ENCODE data around the gene ZNF829. TPM values are rescaled to one million over a fixed set of nuclear protein-coding genes. Genes with fewer than 3 reads are reported as not detected.

The ZNF829 gene
- 1.5 and 1.9 TPM in 2 replicates for total RNA-seq

GRCh38 chr19:36915992-36916830 lies at the start of gene ZNF829, which contains the start of gene ZNF568:
ZNF829 (minus strand) TSS chr19:36916291; CDS start chr19:36915167, 1,124 bp downstream.
ZNF568 (plus strand) TSS chr19:36916332; CDS start chr19:36922771, 6,439 bp downstream.
- peak; percentile 64 for DNase-seq (ENCODE audit: extremely low read depth, low read depth, low spot score)

DNA sequence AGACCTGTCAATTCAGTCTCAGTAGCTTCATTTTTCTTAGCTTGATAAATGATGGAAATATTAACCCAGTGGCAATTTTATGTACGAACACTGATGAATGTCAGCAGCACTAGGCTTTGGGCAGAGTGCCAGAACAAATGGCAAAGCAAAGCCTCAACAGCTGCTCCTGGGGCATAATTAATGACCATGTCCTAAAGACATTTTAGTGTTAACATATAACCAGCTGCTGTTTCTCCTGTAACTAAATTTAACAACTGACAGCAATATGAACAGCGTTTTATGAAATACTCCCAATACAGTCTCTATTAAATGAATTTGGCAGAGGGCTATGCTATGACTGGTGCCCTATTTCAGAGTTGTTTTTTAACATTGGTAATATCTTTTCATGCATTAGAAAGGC lies 47.2 kb upstream of the ZNF829 start:
- DNase-seq (ENCODE audit: extremely low read depth, low read depth, low spot score), result no peak

DNA sequence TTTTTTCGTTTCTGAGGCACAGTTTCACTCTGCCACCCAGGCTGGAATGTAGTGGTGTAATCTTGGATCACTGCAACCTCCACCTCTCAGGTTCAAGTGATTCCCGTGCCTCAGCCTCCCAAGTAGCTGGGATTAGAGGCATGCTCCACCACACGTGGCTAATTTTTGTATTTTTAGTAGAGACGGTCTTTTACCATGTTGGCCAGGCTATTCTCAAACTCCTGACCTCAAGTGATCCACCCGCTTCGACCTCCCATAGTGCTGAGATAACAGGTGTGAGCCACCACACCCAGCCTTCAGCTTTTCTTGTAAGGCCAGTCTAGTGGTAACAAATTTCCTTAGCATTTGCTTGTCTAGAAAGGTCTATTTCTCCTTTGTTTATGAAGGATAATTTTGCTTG lies 46.3 kb upstream of the ZNF829 start:
- DNase-seq (ENCODE audit: extremely low read depth, low read depth, low spot score), result no peak

DNA sequence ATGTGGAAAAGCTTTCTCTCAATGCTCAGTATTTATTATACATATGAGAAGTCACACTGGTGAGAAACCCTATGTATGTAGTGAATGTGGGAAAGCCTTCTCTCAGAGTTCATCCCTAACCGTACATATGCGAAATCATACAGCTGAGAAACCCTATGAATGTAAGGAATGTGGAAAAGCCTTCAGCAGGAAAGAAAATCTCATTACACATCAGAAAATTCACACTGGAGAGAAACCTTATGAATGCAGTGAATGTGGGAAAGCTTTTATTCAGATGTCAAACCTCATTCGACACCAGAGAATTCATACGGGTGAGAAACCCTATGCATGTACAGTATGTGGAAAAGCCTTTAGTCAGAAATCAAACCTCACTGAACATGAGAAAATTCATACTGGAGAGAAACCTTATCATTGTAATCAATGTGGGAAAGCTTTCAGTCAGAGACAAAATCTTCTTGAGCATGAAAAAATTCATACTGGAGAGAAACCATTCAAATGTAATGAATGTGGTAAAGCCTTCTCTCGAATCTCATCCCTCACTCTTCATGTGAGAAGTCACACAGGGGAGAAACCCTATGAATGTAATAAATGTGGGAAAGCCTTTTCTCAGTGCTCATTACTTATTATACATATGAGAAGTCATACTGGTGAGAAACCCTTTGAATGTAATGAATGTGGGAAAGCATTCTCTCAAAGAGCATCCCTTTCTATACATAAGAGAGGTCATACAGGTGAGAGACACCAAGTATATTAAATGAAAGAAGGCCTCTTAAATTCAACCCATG lies 34.4 kb upstream of the ZNF829 start:
- no peak for DNase-seq (ENCODE audit: extremely low read depth, low read depth, low spot score)

DNA sequence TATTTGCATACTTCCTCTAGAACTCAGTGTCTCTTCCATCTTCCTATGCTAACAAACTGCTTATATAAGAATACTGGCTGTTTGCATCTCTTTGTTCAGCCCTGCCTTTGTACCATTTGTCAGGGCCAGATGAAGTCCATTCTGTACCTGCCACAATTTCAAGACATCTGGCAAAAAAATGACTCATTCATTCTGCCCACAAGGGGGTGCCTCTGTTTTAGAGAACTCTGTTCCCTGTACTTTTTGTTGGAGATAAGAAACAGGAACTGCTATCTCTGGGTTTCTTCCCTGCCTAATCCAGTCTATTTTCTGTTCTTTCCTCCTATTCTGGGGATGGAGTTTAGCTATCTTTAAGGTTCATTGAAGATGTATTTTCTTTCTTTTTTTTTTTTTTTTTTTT lies 23.1 kb upstream of the ZNF829 start:
- no peak for DNase-seq (ENCODE audit: extremely low read depth, low read depth, low spot score)

DNA sequence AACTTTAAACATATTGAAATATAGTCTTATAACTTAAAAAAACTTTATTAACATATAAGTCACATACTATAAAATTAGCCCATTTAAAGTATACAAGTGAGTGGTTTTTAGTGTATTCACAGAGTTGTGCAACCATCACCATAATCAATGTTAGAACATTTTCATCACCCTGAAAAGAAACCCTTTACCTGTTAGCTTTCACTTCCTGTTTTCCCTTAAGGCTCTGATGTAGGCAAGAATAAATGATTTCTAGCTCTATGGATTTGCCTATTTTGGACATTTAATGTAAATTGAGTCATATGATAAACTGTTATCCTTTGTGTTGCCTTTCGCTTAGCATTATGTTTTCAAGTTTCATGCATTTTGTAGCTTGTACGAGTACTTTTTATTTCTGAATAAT lies 15.6 kb upstream of the ZNF829 start:
- DNase-seq (ENCODE audit: extremely low read depth, low read depth, low spot score), result no peak

- DNase-seq (ENCODE audit: extremely low read depth, low read depth, low spot score), result no peak
These were observed 2.0 kb upstream of the ZNF829 start for GRCh38 chr19:36918090-36918489.

GRCh38 chr19:36916991-36917390 lies 900 bp upstream of the ZNF829 start:
- no peak for DNase-seq (ENCODE audit: extremely low read depth, low read depth, low spot score)

DNA sequence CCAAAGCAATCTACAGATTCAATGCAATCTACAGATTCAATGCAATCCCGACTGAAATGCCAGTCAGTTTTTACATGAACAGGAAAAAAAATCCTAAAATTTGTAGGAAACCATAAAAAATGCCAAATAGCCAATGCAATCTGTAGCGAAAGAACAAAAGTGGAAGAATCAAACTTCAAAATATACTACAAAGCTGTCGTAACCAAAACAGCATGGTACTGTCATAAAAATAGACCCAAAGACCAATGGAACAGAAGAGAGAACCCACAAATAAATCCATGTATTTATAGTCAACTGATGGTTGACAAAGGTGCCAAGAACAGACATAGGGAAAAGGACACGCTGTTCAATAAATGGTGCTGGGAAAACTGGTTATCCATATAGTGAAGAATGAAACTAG lies 17.7 kb downstream of the ZNF829 start:
- DNase-seq (ENCODE audit: extremely low read depth, low read depth, low spot score), result no peak

DNA sequence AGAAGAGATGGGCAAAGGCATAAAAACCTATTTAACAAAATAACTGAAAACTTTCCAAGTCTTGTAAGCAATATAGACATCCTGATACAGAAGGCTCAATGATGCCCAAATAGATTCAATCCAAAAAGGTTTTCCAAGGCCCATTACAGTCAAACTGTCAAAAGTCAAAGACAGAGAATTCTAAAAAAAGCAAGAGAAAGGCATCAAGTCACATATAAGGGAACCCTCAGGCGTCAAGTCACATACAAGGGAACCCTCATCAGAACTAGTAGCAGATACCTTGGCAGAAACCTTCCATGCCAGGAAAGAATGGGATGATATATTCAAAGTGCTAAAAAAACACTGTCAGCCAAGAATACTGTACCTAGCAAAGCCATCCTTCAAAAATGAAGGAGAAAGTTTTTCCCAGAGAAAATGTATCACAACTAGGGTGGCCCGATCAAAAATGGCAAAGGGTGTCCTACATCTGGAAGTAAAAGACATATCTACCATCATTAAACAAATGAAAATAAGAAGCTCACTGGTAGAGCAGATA lies 21.2 kb downstream of the ZNF829 start:
- no peak for DNase-seq (ENCODE audit: extremely low read depth, low read depth, low spot score)

- no peak for DNase-seq (ENCODE audit: extremely low read depth, low read depth, low spot score)
These were observed 24.2 kb downstream of the ZNF829 start for GRCh38 chr19:36891768-36892357.

DNA sequence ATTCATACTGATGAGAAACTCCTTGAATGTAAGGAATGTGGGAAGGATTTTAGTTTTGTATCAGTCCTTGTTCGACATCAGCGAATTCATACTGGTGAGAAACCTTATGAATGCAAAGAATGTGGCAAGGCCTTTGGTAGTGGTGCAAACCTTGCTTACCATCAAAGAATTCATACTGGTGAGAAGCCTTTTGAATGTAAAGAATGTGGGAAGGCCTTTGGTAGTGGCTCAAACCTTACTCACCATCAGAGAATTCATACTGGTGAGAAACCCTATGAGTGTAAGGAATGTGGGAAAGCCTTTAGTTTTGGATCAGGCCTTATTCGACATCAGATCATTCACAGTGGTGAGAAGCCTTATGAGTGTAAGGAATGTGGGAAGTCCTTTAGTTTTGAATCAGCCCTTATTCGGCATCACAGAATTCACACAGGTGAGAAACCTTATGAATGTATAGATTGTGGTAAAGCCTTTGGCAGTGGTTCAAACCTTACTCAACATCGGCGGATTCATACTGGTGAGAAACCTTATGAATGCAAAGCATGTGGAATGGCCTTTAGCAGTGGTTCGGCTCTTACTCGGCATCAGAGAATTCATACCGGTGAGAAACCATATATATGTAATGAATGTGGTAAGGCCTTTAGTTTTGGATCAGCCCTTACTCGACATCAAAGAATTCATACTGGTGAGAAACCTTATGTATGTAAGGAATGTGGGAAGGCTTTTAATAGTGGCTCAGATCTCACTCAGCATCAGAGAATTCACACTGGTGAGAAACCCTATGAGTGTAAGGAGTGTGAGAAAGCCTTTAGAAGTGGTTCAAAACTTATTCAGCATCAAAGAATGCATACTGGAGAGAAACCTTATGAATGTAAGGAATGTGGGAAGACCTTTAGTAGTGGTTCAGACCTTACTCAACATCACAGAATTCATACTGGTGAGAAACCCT lies 38.8 kb downstream of the ZNF829 start:
- no peak for DNase-seq (ENCODE audit: extremely low read depth, low read depth, low spot score)

DNA sequence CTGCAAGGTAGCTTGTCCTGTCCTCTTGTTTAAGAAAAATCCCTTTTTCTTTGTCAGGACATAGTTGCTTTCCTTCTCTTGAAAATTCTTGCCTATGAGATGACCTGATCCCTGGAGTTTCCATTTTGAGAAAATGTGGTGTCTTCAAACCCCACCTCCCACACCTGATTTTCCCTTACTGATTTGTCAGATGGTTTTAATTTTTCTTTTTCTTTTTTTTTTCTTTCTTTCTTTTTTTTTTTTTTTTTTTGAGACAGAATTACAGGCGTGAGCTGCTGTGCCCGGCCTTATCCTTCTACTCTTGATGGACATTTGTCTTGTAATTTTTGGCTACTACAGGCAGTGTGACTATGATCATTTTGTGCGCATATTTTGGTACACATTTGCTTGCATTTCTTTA lies 64.2 kb downstream of the ZNF829 start:
- DNase-seq (ENCODE audit: extremely low read depth, low read depth, low spot score), result no peak

- peak; percentile 84 for DNase-seq (ENCODE audit: extremely low read depth, low read depth, low spot score)
These were observed 65.3 kb downstream of the ZNF829 start, which contains the start of gene ZNF345 for GRCh38 chr19:36850559-36851442. ZNF345 (plus strand) TSS chr19:36850876; CDS start chr19:36876831, 25,955 bp downstream.

GRCh38 chr19:36849701-36850558 lies 66.2 kb downstream of the ZNF829 start:
- peak; percentile 68 for DNase-seq (ENCODE audit: extremely low read depth, low read depth, low spot score)

DNA sequence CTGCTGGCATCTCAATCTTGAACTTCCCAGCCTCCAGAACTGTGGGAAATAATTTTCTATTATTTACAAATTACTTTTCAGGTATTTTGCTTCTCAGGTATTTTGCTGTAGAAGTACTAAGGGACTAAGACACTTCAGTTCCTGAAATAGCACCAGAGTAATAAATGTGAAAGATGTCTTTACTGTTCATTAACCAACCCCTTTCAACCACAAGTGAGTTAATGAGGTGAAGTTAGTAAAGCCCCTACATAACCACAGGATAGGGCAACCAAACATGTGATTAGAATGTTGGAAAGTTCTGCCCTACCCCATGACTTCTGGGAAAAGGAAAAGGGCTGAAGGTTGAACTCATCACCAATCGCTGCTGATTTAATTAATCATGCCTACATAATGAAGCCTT lies 68.1 kb downstream of the ZNF829 start:
- no peak for DNase-seq (ENCODE audit: extremely low read depth, low read depth, low spot score)

GRCh38 chr19:36838784-36839324 lies 77.2 kb downstream of the ZNF829 start:
- no peak for DNase-seq (ENCODE audit: extremely low read depth, low read depth, low spot score)
